HepG2 (cell line): ENCODE results near the gene SLC35F6. TPM values are rescaled to one million over a fixed set of nuclear protein-coding genes. Genes with fewer than 3 reads are reported as not detected.
A peak's percentile ranks its signal among the peaks of the same experiment; 100 is the strongest.

Experiments used
- ARNT2 ChIP-seq: sonication (generic); formaldehyde crosslinking; IDR thresholded peaks from 2 replicates; pipeline ENCODE4 v1.8.0; 2022; ENCODE audit warnings: mild to moderate bottlenecking, low read depth, missing genetic modification reagents, moderate library complexity
- HNF4G ChIP-seq, 2 experiments: sonication (generic) in 1 of 2; formaldehyde crosslinking in 1 of 2; IDR thresholded peaks; 2 replicates each; pipeline versions ENCODE4 v1.4.0 to v1.6.1; 2011 to 2020; ENCODE audit warnings: borderline replicate concordance in 2 of 2, low read depth in 2 of 2, mild to moderate bottlenecking in 2 of 2, low read length in 1 of 2, missing genetic modification reagents in 1 of 2, moderate library complexity in 1 of 2
- MAFF ChIP-seq: IDR thresholded peaks from 2 replicates; pipeline ENCODE4 v1.6.1; 2011; ENCODE audit warnings: low read depth, low read length, improper control_type of control experiment
- ZBTB40 ChIP-seq, 2 experiments: fragments of 450-650 bp in 1 of 2; sonication (generic) in 1 of 2; formaldehyde crosslinking in 1 of 2; IDR thresholded peaks; 2 replicates each; pipeline versions ENCODE4 v1.6.1 to v1.8.0; 2016 to 2022; ENCODE audit warnings: antibody characterized with exemption in 1 of 2, mild to moderate bottlenecking in 1 of 2, missing genetic modification reagents in 1 of 2
- polyA plus RNA-seq, 8 experiments: library from polyadenylated mRNA; depleted of rRNA in 3 of 8; stranded (reverse) in 7 of 8; unstranded in 1 of 8; fragments of >200 nt; fragmentation: Illumina TruSeq in 4 of 8; extraction: Trizol in 4 of 8; gene quantifications; 2 replicates each; pipeline versions ENCODE4 v1.2.1 to v1.2.3, GENCODE V29; 2011 to 2016; ENCODE audit warnings: low read depth in 4 of 8, missing spikeins in 1 of 8, mixed read lengths in 1 of 8; ENCODE audit not compliant: insufficient read depth in 1 of 8
- total RNA-seq, 5 experiments: library from RNA; depleted of rRNA; stranded (reverse); fragments of >200 nt; fragmentation: Illumina TruSeq; extraction: Trizol; gene quantifications; 2 replicates each; pipeline ENCODE4 v1.2.3, GENCODE V29; 2016; ENCODE audit warnings: low read depth in 1 of 5
- TF ChIP-seq, protein P1 (sequence below): sonication (generic); formaldehyde crosslinking; IDR thresholded peaks from 2 replicates; pipeline ENCODE4 v1.4.0; 2020; ENCODE audit warnings: missing genetic modification reagents

The SLC35F6 gene
- total and polyA plus RNA-seq, 2 of the 13 experiments (the other 11 are each of a cell fraction or from before 2014, with no cell fraction given), result 15.2 to 21.2 TPM

DNA sequence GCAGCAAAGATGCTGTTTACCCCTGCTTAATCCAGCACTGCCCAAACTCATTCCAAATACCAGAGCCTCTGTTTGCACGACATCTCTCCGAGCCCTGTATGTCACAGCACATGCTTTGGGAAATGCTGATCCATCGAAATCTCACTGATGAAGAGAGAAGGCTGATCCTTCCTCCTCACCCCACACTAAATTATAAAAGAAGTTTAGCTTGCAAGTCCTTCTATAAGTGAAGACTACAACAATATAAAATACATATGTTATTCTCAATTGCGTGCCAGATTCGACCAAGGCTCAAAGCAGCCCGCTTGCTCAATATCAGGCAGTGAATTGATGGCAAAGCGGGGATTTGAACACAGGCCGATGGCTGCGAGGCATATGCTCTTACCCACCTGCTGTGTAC lies 30.7 kb upstream of the SLC35F6 start (continued):
- TF ChIP-seq ZBTB40 (IDR thresholded peaks at IDR 0.05), result no peak
- no peak for TF ChIP-seq ZBTB40 (CRISPR knock-in tag; IDR thresholded peaks at IDR 0.05)
- TF ChIP-seq, protein P1, sequence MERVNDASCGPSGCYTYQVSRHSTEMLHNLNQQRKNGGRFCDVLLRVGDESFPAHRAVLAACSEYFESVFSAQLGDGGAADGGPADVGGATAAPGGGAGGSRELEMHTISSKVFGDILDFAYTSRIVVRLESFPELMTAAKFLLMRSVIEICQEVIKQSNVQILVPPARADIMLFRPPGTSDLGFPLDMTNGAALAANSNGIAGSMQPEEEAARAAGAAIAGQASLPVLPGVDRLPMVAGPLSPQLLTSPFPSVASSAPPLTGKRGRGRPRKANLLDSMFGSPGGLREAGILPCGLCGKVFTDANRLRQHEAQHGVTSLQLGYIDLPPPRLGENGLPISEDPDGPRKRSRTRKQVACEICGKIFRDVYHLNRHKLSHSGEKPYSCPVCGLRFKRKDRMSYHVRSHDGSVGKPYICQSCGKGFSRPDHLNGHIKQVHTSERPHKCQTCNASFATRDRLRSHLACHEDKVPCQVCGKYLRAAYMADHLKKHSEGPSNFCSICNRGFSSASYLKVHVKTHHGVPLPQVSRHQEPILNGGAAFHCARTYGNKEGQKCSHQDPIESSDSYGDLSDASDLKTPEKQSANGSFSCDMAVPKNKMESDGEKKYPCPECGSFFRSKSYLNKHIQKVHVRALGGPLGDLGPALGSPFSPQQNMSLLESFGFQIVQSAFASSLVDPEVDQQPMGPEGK (CRISPR knock-in tag), result no peak
- TF ChIP-seq MAFF, result peak; percentile 52
- no peak for TF ChIP-seq HNF4G (IDR thresholded peaks at IDR 0.05; ENCODE audit: borderline replicate concordance, low read depth, low read length)
- TF ChIP-seq HNF4G (CRISPR knock-in tag; IDR thresholded peaks at IDR 0.05; ENCODE audit: borderline replicate concordance, low read depth), result no peak
- no peak for TF ChIP-seq ARNT2 (CRISPR knock-in tag)
- TF ChIP-seq, all 625 proteins: peak for 2
